ENCODE results near the gene ACBD4.

Gene ACBD4

GRCh38 chr17:45117848-45118646, 17.4 kb upstream of the ACBD4 start:
- no peak for TF ChIP-seq EGR1 (IDR thresholded peaks at IDR 0.05)
- TF ChIP-seq EP300 (IDR thresholded peaks at IDR 0.05; ENCODE audit: borderline replicate concordance): no peak
- TF ChIP-seq NFIC (IDR thresholded peaks at IDR 0.05): no peak
- TF ChIP-seq FOXM1 (IDR thresholded peaks at IDR 0.05; ENCODE audit: borderline replicate concordance, low read depth): no peak
- TF ChIP-seq MAX (IDR thresholded peaks at IDR 0.05): no peak
- no peak for TF ChIP-seq USF1 (IDR thresholded peaks at IDR 0.05)
- TF ChIP-seq YY1 (IDR thresholded peaks at IDR 0.05; ENCODE audit: low read depth): no peak
- TF ChIP-seq REST (IDR thresholded peaks at IDR 0.05; ENCODE audit: low read depth): no peak
- TF ChIP-seq CEBPB (IDR thresholded peaks at IDR 0.05): no peak
- TF ChIP-seq RAD21 (IDR thresholded peaks at IDR 0.05; ENCODE audit: low read depth): no peak
- TF ChIP-seq TAF1 (IDR thresholded peaks at IDR 0.05; ENCODE audit: low read depth): no peak
- TF ChIP-seq CREB1 (IDR thresholded peaks at IDR 0.05; ENCODE audit: low read depth): no peak
- no peak for TF ChIP-seq TCF12 (IDR thresholded peaks at IDR 0.05; ENCODE audit: low read depth)

- TF ChIP-seq USF1 (IDR thresholded peaks at IDR 0.05) (no peak), TCF12 (IDR thresholded peaks at IDR 0.05; ENCODE audit: low read depth) (no peak), EP300 (IDR thresholded peaks at IDR 0.05; ENCODE audit: borderline replicate concordance) (no peak), FOXM1 (IDR thresholded peaks at IDR 0.05; ENCODE audit: borderline replicate concordance, low read depth) (no peak), EGR1 (IDR thresholded peaks at IDR 0.05) (no peak), MAX (IDR thresholded peaks at IDR 0.05) (no peak), CREB1 (IDR thresholded peaks at IDR 0.05; ENCODE audit: low read depth) (no peak)
Observed at GRCh38 chr17:45118691-45119090, 16.8 kb upstream of the ACBD4 start.

GRCh38 chr17:45119964-45120363, 15.5 kb upstream of the ACBD4 start:
- no peak for TF ChIP-seq EGR1 (IDR thresholded peaks at IDR 0.05)
- TF ChIP-seq FOXM1 (IDR thresholded peaks at IDR 0.05; ENCODE audit: borderline replicate concordance, low read depth): no peak
- no peak for TF ChIP-seq RAD21 (IDR thresholded peaks at IDR 0.05; ENCODE audit: low read depth)
- no peak for TF ChIP-seq USF1 (IDR thresholded peaks at IDR 0.05)

GRCh38 chr17:45120558-45120957, 14.9 kb upstream of the ACBD4 start:
- TF ChIP-seq TEAD4 (IDR thresholded peaks at IDR 0.05): no peak
- TF ChIP-seq CEBPB (IDR thresholded peaks at IDR 0.05): no peak
- no peak for TF ChIP-seq CREB1 (IDR thresholded peaks at IDR 0.05; ENCODE audit: low read depth)
- TF ChIP-seq FOXM1 (IDR thresholded peaks at IDR 0.05; ENCODE audit: borderline replicate concordance, low read depth): no peak
- no peak for TF ChIP-seq EP300 (IDR thresholded peaks at IDR 0.05; ENCODE audit: borderline replicate concordance)
- TF ChIP-seq MAX (IDR thresholded peaks at IDR 0.05): no peak
- TF ChIP-seq NFIC (IDR thresholded peaks at IDR 0.05): no peak
- TF ChIP-seq RAD21 (IDR thresholded peaks at IDR 0.05; ENCODE audit: low read depth): no peak
- no peak for TF ChIP-seq ZBTB7A (IDR thresholded peaks at IDR 0.05; ENCODE audit: low read depth)
- TF ChIP-seq REST (IDR thresholded peaks at IDR 0.05; ENCODE audit: low read depth): no peak
- no peak for TF ChIP-seq YY1 (IDR thresholded peaks at IDR 0.05; ENCODE audit: low read depth)
- TF ChIP-seq EGR1 (IDR thresholded peaks at IDR 0.05): no peak
- TF ChIP-seq TAF1 (IDR thresholded peaks at IDR 0.05; ENCODE audit: low read depth): no peak
- TF ChIP-seq USF1 (IDR thresholded peaks at IDR 0.05): no peak
- no peak for TF ChIP-seq TCF12 (IDR thresholded peaks at IDR 0.05; ENCODE audit: low read depth)

GRCh38 chr17:45121055-45121454, 14.4 kb upstream of the ACBD4 start:
- no peak for TF ChIP-seq CREB1 (IDR thresholded peaks at IDR 0.05; ENCODE audit: low read depth)
- no peak for TF ChIP-seq RAD21 (IDR thresholded peaks at IDR 0.05; ENCODE audit: low read depth)
- no peak for TF ChIP-seq MAX (IDR thresholded peaks at IDR 0.05)
- no peak for TF ChIP-seq NFIC (IDR thresholded peaks at IDR 0.05)
- no peak for TF ChIP-seq YY1 (IDR thresholded peaks at IDR 0.05; ENCODE audit: low read depth)
- TF ChIP-seq USF1 (IDR thresholded peaks at IDR 0.05): no peak
- no peak for TF ChIP-seq CEBPB (IDR thresholded peaks at IDR 0.05)
- TF ChIP-seq TEAD4 (IDR thresholded peaks at IDR 0.05): no peak
- no peak for TF ChIP-seq EGR1 (IDR thresholded peaks at IDR 0.05)
- TF ChIP-seq ZBTB7A (IDR thresholded peaks at IDR 0.05; ENCODE audit: low read depth): no peak
- TF ChIP-seq EP300 (IDR thresholded peaks at IDR 0.05; ENCODE audit: borderline replicate concordance): no peak
- no peak for TF ChIP-seq TAF1 (IDR thresholded peaks at IDR 0.05; ENCODE audit: low read depth)
- no peak for TF ChIP-seq REST (IDR thresholded peaks at IDR 0.05; ENCODE audit: low read depth)
- no peak for TF ChIP-seq FOXM1 (IDR thresholded peaks at IDR 0.05; ENCODE audit: borderline replicate concordance, low read depth)
- TF ChIP-seq TCF12 (IDR thresholded peaks at IDR 0.05; ENCODE audit: low read depth): no peak

All from Ishikawa (cell line).